Activated naive CD4-positive, alpha-beta T cell treated with Interleukin-2 at 50 U/mL for 16 hours (primary cell): ENCODE measurements around the gene ASB8.
"Not testable (repeated sequence)": the region's sequence is repeated elsewhere in the genome, so short reads cannot be mapped to it uniquely, and the experiment has no call there.

ENCODE experiments used
- DNase-seq: peaks from one replicate; pipeline ENCODE4 v3.0.0-alpha.2; 2020

The ASB8 gene

GRCh38 chr12:48182631-48183030 is 25.3 kb upstream of the ASB8 start:
- peak; percentile 3 for DNase-seq

GRCh38 chr12:48180857-48181495 is 23.7 kb upstream of the ASB8 start:
- no peak for DNase-seq

- no peak for DNase-seq
These were observed 23.1 kb upstream of the ASB8 start for GRCh38 chr12:48180424-48180823.

GRCh38 chr12:48179466-48179865 is 22.2 kb upstream of the ASB8 start:
- no peak for DNase-seq

- DNase-seq, result no peak
These were observed 20.7 kb upstream of the ASB8 start for GRCh38 chr12:48177982-48178381.

GRCh38 chr12:48176417-48176751 is 19.1 kb upstream of the ASB8 start:
- no peak for DNase-seq

GRCh38 chr12:48175613-48176416 is 18.5 kb upstream of the ASB8 start:
- DNase-seq, result no peak

- no peak for DNase-seq
These were observed 11.7 kb upstream of the ASB8 start for GRCh38 chr12:48169011-48169410.

GRCh38 chr12:48165089-48165981 is 8.0 kb upstream of the ASB8 start:
- peak; percentile 36 for DNase-seq

GRCh38 chr12:48164451-48164850 is 7.1 kb upstream of the ASB8 start:
- no peak for DNase-seq

GRCh38 chr12:48163150-48163747 is 5.9 kb upstream of the ASB8 start:
- no peak for DNase-seq

GRCh38 chr12:48160807-48161206 is 3.5 kb upstream of the ASB8 start:
- DNase-seq, result no peak

- no peak for DNase-seq
These were observed 2.7 kb upstream of the ASB8 start for GRCh38 chr12:48160046-48160445.

GRCh38 chr12:48157889-48158370 is 615 bp upstream of the ASB8 start:
- peak; percentile 5 for DNase-seq

GRCh38 chr12:48156652-48157017 is 680 bp downstream of the ASB8 start:
- no peak for DNase-seq

GRCh38 chr12:48155786-48156185 is 1.5 kb downstream of the ASB8 start:
- DNase-seq, result not testable (repeated sequence)

- no peak for DNase-seq
These were observed 6.1 kb downstream of the ASB8 start for GRCh38 chr12:48151103-48151771.

GRCh38 chr12:48145981-48146380 is 11.3 kb downstream of the ASB8 start:
- no peak for DNase-seq

- no peak for DNase-seq
These were observed 13.4 kb downstream of the ASB8 start for GRCh38 chr12:48143898-48144297.

- no peak for DNase-seq
These were observed 14.3 kb downstream of the ASB8 start for GRCh38 chr12:48142818-48143674.

GRCh38 chr12:48135027-48135426 is 22.3 kb downstream of the ASB8 start:
- no peak for DNase-seq

GRCh38 chr12:48132826-48133225 is 24.5 kb downstream of the ASB8 start:
- no peak for DNase-seq
